Activated CD4-positive, alpha-beta T cell treated with anti-CD3 and anti-CD28 coated beads for 1 hour (primary cell): ENCODE results near the gene BRSK1.
A peak's percentile ranks its signal among the peaks of the same experiment; 100 is the strongest.

Experiments used
- DNase-seq: peaks from one replicate; pipeline ENCODE4 v3.0.0-alpha.2; 2020

Gene BRSK1

DNA sequence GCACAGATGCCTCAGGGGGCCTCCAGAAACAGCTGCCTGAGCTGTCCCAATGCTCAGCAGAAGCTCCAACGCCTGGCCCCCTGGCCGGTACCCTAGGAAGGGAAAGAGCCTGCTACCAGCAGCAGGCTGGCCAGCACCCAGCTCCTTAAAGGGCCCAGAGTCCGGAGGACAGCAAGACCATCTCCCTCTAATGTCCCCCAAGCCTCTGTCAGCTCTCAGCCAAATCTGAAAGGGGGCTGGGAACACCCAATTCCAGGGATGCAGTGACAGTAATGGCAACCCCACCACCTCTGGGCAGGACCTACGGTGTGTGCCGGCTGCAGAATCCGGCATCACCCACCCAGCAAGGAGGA, 29.2 kb upstream of the BRSK1 start:
- no peak for DNase-seq

DNA sequence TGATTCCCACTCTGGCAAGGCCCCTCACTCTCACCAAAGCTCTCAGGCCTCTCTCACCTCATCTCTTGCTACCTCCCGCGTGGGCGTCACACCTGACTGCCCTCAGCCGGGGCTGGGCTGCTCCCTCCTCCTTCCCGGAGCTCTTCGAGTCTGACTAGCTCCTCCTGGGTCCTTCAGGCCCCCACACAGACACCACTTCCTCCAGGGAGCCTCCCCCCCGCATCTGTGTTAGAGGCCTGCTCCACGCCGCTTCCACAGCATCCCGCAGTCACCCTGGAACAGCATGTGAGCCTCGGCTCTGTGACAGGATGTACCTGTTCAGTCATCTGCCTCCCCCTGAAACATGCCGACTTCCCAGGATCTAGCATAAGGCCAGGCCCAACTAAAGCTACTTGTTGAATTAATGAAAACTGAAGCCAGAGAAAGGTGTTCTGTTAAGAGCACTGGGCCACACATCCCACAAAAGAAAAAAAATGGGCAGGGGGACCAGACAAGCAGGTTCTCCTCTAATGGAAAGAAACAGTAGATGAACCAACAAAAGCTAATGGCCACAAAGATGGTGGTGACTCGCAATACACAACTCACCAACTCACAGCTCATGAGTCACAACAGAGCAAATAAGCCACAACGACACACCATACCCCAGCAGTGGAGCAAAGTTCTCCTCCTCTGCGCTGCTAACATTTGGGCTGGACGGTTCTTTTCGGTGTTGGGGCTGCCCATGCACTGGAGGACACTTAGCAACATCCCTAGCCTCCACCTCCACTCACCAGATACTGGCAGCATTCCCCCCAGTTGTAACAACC, 28.0 kb upstream of the BRSK1 start:
- DNase-seq = peak; percentile 24

DNA sequence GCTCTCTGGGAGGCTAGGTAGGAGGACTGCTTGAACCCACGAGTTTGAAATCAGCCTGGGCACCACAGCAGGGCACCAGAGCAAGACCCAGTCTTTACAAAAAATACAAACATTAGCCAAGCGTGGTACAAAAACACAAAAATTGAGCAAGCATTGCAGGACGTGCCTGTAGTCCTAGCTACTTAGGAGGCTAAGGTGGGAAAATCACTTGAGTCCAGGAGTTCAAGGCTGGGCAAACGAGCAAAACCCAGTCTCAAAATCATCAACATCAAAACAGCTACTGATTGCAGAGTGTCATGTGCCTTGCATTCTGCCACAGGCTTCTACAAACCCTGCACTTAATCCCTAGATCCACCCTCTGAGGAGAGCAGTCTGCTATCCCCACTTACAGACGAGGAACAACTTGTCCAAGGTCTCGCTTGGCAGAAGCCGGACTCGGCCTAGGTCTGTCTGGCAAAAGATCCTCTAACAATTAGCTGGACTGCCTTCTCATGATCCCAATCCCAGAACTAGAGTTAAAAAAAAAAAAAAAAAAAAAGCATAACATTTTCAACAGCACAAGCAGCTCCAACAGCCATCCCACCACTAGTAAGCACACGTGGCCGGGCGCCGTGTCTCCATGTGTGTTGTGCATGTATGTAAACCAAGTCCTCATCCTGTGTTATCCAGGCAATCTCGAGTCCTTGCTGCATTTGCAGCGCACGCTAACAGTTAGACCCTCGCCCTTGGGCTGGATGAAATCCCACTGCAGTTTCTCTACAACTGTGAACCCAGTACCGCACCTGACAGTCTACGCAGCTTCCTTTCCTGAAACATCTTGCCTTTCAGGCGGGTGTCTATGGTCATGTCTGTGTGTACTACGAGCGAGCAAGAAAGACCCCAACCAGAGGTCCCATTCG, 27.0 kb upstream of the BRSK1 start:
- no peak for DNase-seq

DNA sequence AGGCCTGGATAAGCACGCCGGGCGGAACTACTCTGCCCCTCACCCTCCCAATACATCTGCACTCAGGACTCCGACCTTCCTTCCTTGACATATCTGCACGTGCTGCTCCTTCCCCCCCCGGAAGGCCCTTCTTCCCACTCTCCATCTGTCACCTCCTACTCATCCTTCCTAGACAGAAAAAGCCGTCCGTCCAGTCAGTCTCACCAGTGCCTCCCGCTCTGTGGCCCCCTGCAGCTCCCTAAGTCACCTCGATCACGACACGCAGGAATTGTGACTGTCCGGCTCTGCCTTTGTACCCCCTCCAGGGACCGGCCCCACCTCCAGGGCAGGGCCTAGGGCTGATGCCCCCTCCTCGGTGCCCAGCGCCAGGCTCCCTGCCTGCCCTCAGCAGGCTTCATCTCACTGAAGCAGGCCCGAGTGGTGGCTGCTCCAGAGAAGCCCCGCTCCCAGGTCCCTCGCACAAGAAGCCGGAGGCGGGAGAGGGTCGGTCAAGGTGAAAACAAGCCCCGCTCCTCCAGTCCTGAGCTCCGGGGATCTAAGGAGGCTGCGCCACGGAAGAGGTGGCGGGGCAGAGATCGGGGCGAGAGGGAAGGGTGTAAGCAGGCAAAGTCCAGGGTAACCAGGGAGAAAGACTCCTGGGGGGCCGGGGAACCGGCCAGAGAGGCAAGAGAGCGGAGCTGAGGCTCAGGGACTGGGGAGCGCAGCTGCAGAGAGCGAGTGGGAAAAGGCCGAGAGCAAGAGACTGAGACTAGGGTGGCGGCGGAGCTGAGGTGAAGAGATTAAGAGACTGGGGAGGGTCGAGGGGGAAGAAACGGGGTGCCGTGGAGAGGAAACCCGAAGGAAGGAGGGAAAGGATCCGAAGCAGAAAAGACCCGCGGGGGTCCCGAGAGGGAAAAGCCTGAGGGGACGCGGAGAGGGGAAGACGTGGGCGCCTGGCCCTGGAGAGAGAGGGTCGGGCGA, 26.1 kb upstream of the BRSK1 start:
- DNase-seq = no peak

DNA sequence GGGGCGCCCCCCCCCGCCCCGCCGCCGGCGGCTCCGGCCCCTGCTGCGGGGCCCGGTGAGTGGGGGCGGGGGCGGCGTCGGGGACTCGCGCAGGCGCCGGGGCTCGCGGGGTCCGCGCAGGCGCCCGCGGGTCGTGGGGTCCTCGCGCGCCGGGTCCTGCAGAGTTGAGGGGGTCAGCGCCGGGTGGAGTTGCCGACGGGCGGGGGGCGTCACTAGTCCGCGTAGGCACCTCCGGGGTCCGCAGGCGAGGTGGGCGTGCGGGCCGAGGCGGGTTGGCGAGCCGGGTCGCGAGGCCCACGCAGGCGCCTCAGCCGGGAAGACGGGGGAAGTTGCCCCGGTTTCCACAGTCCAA, 25.3 kb upstream of the BRSK1 start:
- no peak for DNase-seq

DNA sequence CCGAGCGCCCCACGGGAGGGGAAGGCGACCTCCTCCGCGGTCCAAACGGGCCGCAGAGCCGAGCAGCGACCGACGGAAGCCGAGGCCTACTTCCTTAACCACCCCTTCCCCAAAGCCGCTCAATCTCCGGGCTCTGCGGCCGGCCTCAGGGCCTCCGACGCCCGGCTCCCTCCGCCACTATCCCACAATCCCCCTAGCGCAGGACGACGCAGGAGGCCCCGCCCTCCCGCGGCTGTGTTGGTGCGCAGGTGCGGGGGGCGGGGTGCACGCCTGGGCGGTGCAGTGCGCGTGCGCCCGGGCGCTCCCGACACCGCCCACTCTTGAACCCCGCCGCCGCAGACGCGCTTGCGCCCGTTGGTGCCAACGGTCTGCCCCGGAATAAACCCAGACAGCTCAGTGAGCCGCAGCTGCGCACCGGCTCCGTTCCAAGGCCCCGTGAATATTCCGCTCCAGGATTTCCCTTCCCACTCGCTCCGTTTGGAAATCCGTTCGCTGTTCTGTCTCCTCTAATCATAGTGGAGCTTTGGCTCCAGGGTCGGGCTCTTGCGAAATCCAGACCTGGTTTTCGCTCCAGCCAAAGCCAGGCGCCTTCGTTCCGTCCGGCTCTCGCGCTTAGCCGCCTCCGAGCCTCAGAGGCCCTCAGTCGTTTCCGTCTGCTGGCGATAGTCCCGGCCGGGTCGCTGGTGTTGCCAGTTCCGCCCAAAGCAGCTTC, 24.8 kb upstream of the BRSK1 start, which contains the start of gene PPP6R1:
Gene PPP6R1 (minus strand): TSS at position 190 of the 712 bp plus-strand sequence. CDS start 11,914 bp downstream, outside the sequence.
- DNase-seq = peak; percentile 89

DNA sequence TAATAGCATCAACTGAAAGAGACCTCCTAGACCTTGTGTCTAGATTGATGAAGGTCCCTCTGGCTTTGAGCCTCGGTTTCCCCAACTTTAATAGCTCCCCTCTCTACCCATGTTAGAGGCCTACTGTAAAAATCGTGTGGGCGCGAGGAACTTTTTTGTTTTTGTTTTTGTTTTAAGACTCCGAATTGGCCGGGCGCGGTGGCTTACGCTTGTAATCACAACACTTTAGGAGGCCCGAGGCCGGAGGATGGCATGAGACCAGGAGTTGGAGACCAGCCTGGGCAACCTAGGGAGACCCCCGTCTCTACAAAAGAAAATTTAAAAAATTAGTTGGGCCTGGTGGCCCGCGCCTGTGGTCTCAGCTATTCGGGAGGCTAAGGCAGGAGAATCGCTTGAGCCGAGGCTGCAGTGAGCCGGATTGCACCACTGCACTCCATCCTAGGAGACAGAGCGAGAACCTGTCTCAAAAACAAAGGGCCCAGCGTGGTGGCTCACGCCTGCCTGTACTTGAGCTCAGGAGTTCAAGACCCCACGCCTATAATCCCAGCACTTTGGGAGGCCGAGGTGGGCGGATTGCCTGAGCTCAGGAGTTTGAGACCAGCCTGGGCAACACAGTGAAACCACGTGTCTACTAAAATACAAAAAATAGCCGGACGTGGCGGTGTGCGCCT, 24.1 kb upstream of the BRSK1 start:
- no peak for DNase-seq

DNA sequence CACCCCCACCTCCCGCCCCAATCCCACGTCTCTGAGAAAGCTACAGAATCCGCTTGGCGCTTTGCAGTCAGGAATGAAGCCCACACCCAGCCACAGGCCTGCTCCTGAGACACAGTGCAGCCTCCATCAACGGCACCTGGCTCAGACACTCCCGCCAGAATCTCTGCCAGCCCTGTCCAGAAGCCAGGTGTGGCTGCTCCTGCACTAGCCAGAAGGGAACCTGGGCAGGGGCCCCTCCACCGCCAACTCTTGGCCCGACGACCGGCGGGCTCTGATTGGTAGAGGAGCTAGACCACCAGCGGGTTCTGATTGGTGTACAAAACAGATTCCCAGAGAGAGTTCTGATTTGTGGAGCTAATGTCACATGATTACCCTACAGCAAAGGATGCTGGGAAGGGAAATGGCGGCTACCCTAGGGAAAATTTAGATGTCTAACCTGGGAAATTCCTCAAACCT, 22.1 kb upstream of the BRSK1 start:
- no peak for DNase-seq

DNA sequence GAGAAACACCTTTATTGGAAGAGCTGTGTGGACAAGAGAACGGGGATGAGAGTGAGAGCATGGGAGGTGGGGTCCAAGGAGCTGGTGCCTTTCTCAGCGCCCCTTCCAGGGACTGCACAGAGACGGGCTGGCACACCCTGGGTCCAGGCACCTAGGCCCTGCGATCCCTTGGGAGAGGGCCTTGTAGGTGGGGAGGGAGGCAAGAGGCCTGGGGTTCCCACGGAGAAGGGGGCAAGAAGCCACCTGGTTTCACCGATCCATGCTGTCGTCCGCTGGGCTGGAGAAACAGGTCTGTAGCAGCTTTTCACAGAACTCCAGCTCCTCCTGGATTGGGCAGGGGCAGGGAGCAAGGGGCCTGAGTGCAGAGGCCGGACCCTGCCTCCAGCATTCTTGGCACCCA, 21.4 kb upstream of the BRSK1 start:
- DNase-seq = no peak

DNA sequence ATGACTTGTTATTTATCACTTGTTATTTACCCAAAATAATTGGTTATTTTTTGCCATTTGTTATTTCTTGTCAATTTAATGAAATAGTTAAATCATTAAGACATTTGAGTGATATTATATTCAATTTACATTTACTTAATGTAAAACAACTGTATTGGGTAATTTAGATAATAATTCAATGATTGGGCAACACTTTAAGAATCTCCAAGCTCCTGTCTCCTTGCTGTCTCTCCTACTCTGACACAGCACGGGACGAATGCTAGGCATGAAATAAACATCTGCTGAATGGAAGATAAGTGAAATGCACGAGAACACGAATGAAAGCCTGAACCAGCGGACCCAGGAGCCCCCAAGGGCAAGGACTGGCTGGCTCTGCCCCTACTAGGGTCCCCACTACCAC, 19.3 kb upstream of the BRSK1 start:
- no peak for DNase-seq

DNA sequence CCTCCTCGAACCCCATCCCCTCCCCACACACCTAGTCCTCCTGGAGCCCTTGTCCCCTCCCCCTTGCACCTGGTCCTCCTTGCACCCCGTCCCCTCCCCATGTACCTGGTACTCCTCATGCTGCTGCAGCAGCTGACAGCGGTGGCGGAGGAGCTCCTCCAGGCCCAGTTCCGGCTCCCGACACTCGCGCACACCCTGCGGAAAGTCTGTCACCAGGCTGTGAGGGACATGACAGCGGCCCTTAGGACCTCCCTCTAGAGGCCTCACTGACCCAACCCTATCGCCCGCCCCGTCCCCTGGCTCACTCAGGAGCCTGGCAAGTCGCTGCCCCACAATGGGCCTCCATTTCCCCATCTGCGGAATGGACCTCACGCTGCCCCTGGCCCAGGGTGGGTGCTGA, 18.6 kb upstream of the BRSK1 start:
- DNase-seq = no peak

DNA sequence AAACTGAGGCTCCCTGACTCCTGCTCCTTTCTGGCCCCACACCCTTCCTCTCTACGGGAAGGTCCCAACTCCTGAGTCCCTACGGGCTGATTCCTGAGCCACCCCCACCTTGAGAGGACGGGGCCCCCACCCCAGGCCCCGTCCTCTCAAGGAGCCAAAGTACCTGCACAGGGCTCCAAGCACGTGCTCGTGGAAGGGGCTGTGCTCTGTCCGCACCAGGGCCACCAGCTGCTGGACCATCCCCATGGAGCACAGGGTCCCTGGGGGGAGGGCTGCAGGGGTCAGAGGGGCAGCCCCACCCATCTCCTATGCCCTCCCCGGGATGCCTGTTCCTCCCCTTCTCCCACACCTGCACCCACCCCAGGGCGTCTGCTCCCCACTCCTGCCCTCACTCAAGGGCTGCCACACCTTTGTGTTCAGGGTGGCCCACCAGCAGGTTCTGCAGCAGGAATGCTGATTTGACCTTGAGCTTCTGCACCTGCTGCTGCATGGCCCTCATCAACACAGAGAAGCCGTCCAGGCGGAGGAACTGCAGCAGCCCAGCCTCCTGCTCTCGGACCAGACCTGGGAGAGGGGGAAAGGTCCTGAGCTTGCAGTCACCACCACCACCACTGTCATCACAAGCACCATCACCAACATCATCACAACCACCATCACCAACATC, 17.9 kb upstream of the BRSK1 start:
- no peak for DNase-seq

DNA sequence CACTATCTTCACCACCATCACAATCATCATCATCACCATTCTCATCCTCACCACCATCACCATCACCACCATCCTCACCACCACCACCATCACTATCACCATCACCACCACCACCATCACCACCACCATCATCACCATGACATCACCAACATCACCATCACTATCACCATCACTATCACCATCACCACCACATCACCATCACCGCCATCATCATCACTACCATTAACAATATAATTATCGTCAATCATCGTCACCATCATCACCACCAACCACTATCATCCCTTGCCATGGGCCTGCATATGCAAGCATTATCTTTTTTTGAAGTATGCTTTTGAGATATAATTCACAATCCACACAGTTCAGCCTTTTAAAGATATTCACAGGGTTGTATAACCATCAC, 17.4 kb upstream of the BRSK1 start:
- no peak for DNase-seq

DNA sequence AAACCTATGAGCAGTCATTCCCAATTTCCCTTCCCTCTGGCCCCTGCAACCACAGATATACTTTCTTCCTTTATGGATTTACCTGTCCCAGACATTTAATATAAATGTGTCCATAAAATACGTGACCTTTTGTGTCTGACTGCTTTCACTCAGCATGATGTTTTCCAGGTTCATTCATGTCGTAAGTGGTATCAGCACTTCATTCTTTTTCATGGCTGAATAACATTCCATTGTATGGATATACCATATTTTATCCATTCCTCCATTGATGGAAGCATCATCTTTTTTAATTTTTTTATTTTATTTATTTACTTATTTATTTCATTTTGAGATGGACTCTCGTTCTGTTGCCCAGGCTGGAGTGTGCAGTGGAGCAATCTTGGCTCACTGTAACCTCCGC, 17.0 kb upstream of the BRSK1 start:
- no peak for DNase-seq

DNA sequence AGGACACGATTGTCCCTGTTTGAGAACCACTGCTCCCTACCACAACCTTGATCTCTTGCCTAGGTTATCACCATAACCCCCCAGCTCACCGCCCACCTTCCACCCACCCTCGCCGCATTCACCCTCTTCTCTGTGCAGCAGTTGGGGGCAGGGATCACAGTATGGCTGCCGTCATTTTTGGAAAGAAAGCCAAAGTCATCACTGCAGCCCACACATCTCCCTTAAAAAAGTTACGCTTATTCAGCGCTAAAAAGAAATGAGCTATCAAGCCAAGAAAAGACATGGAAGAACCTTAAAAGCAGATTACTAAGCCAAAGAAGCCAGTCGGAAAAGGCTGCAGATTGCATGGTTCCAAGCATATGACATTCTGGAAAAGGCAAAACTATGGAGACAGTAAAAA, 14.5 kb upstream of the BRSK1 start:
- DNase-seq = no peak

DNA sequence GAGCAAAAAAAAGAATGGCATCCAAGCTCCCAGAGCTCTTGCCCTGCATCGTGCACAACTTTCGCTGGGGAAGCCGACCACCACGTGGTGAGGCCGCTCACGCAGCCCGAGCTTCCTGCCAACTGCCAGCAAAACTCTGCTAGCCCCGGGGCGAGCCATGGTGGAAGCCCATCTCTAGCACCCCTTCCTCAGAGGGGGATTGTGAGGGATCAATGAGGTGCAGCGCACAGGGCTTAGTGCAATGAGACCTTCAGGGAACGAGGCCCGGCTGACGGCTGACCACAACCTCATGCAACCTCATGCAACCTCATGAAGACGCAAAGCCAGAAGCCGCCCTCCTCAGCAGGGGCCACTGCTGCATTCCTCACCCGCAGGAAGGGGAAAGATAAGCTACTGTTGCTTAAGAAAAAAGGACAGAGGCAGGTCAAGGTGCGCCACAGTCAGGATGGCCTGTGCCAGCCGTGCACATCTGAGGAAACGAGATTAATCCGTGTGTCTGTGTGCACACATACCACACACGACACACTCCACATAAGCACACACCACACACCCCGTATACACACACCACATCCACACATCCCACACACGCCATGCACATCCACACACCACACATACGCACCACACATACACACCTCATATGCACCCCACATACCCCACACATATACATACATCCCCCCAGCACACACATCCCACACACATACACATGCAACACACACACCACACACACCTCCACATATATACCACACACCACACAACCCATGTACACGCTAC, 13.4 kb upstream of the BRSK1 start:
- DNase-seq = no peak

DNA sequence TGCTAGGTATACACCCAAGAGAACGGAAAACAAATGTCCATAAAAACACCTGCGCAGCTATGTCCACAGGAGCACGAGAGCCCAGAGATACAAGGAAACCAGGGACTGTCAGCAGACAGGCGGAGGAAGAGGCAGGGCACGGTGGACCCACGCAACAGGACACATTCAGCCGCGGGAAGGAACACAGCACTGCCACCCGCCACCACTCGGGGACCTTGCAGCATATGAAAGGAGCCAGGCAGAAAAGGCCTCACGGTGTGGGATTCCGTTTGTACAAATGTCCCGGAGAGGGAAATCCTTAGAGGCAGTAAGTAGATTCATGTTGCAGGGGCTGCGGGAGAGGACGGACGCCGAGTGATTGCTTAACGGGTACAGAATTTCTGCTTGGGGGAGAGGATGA, 11.7 kb upstream of the BRSK1 start:
- DNase-seq = no peak

DNA sequence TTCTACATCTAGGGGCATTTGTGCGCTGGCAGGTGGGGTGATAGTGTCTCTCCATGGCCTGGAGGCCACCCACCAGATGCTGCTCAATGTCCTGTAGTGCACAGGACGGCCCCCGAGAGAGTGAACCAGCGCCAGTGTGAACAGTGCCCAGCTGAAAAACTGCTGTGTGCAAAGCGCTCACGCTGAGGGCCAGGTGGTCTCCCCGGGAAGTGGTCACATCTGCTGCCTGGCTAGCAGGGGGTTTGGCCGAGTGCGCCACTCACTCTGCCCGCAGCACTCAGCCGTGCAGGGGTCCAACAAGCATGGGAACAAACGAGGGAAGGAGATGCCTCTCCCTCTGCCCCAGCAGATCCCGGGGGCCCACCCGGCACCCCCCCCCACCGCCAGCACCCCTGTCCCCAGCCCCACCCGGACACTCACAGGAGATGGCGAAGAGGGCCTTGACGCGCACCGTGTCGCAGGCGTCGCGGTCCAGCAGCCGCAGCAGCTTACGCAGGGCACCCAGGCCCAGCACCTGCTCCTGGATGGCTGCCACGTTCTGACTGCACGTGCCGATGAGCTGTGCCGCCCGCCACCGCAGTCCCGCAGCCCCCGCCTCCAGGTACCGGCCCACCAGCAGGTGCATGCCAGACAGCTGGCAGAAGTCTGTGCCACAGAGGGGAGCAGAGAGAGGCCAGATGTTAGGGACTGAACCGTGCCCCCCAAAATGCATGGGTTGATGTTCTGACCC, 9.7 kb upstream of the BRSK1 start:
- DNase-seq = no peak

DNA sequence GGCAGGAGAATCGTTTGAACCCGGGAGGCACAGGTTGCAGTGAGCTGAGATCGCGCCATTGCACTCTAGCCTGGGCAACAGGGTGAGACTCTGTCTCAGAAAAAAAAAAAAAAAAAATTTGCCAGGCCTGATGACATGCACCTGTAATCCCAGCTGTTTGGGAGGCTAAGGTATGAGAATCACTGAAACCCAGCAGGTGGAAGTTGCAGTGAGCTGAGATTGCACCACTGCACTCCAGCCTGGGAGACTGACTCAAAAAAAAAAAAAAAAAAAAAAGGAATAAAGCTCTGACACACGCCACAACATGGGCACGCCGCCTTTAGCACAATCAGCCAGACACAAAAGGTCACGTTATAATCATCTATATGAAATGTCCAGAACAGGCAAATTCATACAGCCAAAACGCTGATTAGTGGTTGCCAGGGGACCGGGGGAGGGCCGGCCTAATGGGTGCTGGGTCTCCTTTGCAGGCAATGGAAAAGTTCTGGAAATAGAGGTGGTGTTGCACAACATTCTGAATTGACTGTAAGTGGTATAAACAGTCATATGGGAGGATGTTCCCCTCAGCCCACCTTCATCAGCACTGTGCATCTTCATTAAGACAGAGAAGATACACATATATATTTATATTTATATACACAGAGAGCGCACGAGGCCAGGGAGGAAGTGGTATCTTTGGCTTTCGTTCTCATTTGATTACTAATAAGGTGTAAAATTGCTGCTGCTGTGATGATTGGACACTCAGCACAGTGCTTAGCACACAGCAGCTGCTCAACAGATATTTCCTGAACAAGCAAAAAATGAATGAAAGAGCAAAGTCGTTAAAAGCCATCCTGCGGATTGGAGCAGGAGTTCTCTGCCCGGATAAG, 7.7 kb upstream of the BRSK1 start:
- DNase-seq = no peak
